ENCODE results near the gene LRBA. TPM values are rescaled to one million over a fixed set of nuclear protein-coding genes. Genes with fewer than 3 reads are reported as not detected.

The LRBA gene
- total and polyA plus RNA-seq, 2 of the 4 experiments (the other 2 are of a cell fraction) = 10.2 to 51.6 TPM

DNA sequence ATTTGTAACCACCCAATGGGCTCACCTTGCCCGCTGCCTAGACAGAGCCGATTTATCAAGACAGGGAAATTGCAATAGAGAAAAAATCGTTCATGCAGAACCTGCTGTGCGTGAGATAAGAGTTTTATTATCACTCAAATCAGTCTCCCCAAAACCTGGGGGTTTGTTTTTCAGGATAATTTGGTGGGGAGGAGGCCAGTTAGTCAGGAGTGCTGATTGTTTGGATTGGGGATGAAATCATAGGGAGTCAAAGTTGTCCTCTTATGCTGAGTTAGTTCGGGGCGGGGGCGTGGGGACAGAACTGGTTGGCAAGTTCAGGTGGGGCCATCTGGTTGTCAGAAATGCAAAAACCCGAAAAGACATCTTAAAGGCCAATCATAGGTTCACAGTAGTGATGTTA is 230.1 kb downstream of the LRBA start:
- no peak overlapping the region for H3K18ac ChIP-seq (ENCODE audit: low read depth, low read length)
- no peaks in the 10 kb centered on the region; the same call in 1 of the 2 replicates for H3K9me1 ChIP-seq (ENCODE audit: insufficient read depth, low read length)
- no peak overlapping the region for H3K4me2 ChIP-seq (ENCODE audit: low read depth, low read length)
- no peak overlapping the region for H2BK5ac ChIP-seq (ENCODE audit: low read depth, low read length, poor library complexity, severe bottlenecking)
- H4K5ac ChIP-seq (ENCODE audit: low read depth, low read length) = no peak overlapping the region
- no peak overlapping the region for H3K56ac ChIP-seq (ENCODE audit: extremely low read depth, insufficient read depth, low read length)
- no peak overlapping the region for H4K8ac ChIP-seq (ENCODE audit: low read depth in 2 of 2, low read length in 2 of 2)
- no peak overlapping the region for H3K9ac ChIP-seq (ENCODE audit: low read depth, low read length)
- DNase-seq (no peak), ATAC-seq (ENCODE audit: low read depth) (no peak)
- H2BK20ac ChIP-seq (ENCODE audit: low read depth, low read length) = no peak overlapping the region
- intact Hi-C loops (cut with micrococcal nuclease) (no loop called here), dilution Hi-C loops (cut with HindIII; ENCODE audit: low sequenced_read_pairs, unreplicated experiment) (no loop called here), in situ Hi-C loops (cut with MboI; ENCODE audit: low sequenced_read_pairs) (no loop called here)
- no peaks in the 10 kb centered on the region for H3K4me1 ChIP-seq (ENCODE audit: control insufficient read depth, insufficient read depth, low read length)
- 75% methylated on average over 4 of the region's 8 CpGs; no CpG with 5 or more reads in 1 of the 2 experiments for WGBS, 2 experiments (ENCODE audit: extremely low coverage in 2 of 2, insufficient read length in 1 of 2)
- H3K23ac ChIP-seq (ENCODE audit: low read depth, low read length) = no peak overlapping the region
- H2AK5ac ChIP-seq (ENCODE audit: low read depth, low read length) = no peak overlapping the region
- H3K4ac ChIP-seq (ENCODE audit: low read depth, low read length) = no peak overlapping the region
- H2BK120ac ChIP-seq (ENCODE audit: low read depth, low read length) = no peak overlapping the region
- no peak overlapping the region for H3K27ac ChIP-seq (ENCODE audit: insufficient read depth, low read length)
- H4K20me1 ChIP-seq (ENCODE audit: insufficient read depth, low read length) = no peaks in the 10 kb centered on the region
- H3K4me3 ChIP-seq (ENCODE audit: insufficient read depth, low read depth, low read length) = no peak overlapping the region
- H2AK9ac ChIP-seq (replicated peaks; ENCODE audit: low read depth, low read length, poor library complexity) = no peak overlapping the region
- no peak overlapping the region for H3K14ac ChIP-seq (replicated peaks; ENCODE audit: low read depth, low read length)
- no peaks in the 10 kb centered on the region for H3K79me1 ChIP-seq (ENCODE audit: low read depth in 1 of 2, low read length in 2 of 2)
- H2BK15ac ChIP-seq (ENCODE audit: low read depth, low read length) = no peak overlapping the region
- BruUV-seq (replicated peaks) = no TSS peak
- CTCF ChIA-PET = no interaction called here
- H3K27me3 ChIP-seq (ENCODE audit: control insufficient read depth, insufficient read depth, low read length) = no peaks in the 10 kb centered on the region
- no peak for TF ChIP-seq FOS (IDR thresholded peaks at IDR 0.05; ENCODE audit: low read depth, low read length)
- no peak for TF ChIP-seq SMC3 (IDR thresholded peaks at IDR 0.05; ENCODE audit: low read depth, low read length)
- no peak for TF ChIP-seq NFE2L2 (IDR thresholded peaks at IDR 0.05; ENCODE audit: low read depth, low read length)
- TF ChIP-seq MXI1 (IDR thresholded peaks at IDR 0.05; ENCODE audit: borderline replicate concordance, low read depth, low read length) = no peak
- no peak for TF ChIP-seq RAD21 (IDR thresholded peaks at IDR 0.05; ENCODE audit: low read length)
- TF ChIP-seq CTCF (conservative IDR thresholded peaks at IDR 0.05; ENCODE audit: low read depth, low read length) = no peak
- POLR2A ChIA-PET (ENCODE audit: unreplicated experiment) = no interaction called here
- no peak overlapping the region for H4K91ac ChIP-seq (ENCODE audit: insufficient read depth, low read depth, low read length)
- no peaks in the 10 kb centered on the region for H3K36me3 ChIP-seq (ENCODE audit: control insufficient read depth, insufficient read depth, low read length)
- H3K9me3 ChIP-seq (ENCODE audit: control insufficient read depth, insufficient read depth, low read length) = no peaks in the 10 kb centered on the region
- no peak overlapping the region for H2AFZ ChIP-seq (replicated peaks; ENCODE audit: low read length, poor library complexity)
